LNCAP (cell line): ENCODE results near the gene GAGE12F.
"Not testable (repeated sequence)": the region's sequence is repeated elsewhere in the genome, so short reads cannot be mapped to it uniquely, and the experiment has no call there.

Source experiments
- TF ChIP-seq, protein P1 (sequence below): fragments of 450-650 bp; IDR thresholded peaks from 2 replicates; pipeline ENCODE4 v1.5.1; 2017; ENCODE audit warnings: mild to moderate bottlenecking

Gene GAGE12F, protein sequence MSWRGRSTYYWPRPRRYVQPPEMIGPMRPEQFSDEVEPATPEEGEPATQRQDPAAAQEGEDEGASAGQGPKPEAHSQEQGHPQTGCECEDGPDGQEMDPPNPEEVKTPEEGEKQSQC

DNA sequence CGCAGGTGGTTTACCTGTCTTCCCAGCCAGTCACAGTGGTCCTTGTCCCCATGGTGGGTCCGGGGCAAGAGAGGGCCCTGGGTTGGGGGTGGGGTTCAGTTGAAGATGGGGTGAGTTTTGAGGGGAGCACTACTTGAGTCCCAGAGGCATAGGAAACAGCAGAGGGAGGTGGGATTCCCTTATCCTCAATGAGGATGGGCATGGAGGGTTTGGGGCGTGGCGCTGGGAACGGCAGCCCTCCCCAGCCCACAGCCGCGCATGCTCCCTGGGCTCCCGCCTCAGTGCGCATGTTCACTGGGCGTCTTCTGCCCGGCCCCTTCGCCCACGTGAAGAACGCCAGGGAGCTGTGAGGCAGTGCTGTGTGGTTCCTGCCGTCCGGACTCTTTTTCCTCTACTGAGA lies at the start of gene GAGE12F:
Gene GAGE12F, plus strand, starts transcription at position 301 of the 400 bp plus-strand sequence. CDS start 1,155 bp downstream, outside the sequence.
- TF ChIP-seq, protein P1, sequence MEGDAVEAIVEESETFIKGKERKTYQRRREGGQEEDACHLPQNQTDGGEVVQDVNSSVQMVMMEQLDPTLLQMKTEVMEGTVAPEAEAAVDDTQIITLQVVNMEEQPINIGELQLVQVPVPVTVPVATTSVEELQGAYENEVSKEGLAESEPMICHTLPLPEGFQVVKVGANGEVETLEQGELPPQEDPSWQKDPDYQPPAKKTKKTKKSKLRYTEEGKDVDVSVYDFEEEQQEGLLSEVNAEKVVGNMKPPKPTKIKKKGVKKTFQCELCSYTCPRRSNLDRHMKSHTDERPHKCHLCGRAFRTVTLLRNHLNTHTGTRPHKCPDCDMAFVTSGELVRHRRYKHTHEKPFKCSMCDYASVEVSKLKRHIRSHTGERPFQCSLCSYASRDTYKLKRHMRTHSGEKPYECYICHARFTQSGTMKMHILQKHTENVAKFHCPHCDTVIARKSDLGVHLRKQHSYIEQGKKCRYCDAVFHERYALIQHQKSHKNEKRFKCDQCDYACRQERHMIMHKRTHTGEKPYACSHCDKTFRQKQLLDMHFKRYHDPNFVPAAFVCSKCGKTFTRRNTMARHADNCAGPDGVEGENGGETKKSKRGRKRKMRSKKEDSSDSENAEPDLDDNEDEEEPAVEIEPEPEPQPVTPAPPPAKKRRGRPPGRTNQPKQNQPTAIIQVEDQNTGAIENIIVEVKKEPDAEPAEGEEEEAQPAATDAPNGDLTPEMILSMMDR = not testable (repeated sequence)

DNA sequence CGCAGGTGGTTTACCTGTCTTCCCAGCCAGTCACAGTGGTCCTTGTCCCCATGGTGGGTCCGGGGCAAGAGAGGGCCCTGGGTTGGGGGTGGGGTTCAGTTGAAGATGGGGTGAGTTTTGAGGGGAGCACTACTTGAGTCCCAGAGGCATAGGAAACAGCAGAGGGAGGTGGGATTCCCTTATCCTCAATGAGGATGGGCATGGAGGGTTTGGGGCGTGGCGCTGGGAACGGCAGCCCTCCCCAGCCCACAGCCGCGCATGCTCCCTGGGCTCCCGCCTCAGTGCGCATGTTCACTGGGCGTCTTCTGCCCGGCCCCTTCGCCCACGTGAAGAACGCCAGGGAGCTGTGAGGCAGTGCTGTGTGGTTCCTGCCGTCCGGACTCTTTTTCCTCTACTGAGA lies 28.8 kb upstream of the GAGE12F start, which contains the start of gene GAGE12C:
Gene GAGE12C, plus strand, starts transcription at position 301 of the 400 bp plus-strand sequence. CDS start 1,155 bp downstream, outside the sequence.
- TF ChIP-seq, protein P1 = not testable (repeated sequence)

DNA sequence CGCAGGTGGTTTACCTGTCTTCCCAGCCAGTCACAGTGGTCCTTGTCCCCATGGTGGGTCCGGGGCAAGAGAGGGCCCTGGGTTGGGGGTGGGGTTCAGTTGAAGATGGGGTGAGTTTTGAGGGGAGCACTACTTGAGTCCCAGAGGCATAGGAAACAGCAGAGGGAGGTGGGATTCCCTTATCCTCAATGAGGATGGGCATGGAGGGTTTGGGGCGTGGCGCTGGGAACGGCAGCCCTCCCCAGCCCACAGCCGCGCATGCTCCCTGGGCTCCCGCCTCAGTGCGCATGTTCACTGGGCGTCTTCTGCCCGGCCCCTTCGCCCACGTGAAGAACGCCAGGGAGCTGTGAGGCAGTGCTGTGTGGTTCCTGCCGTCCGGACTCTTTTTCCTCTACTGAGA lies 19.2 kb upstream of the GAGE12F start, which contains the start of gene GAGE12D:
Gene GAGE12D, plus strand, starts transcription at position 301 of the 400 bp plus-strand sequence. CDS start 1,155 bp downstream, outside the sequence.
- TF ChIP-seq, protein P1 = not testable (repeated sequence)

DNA sequence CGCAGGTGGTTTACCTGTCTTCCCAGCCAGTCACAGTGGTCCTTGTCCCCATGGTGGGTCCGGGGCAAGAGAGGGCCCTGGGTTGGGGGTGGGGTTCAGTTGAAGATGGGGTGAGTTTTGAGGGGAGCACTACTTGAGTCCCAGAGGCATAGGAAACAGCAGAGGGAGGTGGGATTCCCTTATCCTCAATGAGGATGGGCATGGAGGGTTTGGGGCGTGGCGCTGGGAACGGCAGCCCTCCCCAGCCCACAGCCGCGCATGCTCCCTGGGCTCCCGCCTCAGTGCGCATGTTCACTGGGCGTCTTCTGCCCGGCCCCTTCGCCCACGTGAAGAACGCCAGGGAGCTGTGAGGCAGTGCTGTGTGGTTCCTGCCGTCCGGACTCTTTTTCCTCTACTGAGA lies 9.7 kb upstream of the GAGE12F start, which contains the start of gene GAGE12E:
Gene GAGE12E, plus strand, starts transcription at position 301 of the 400 bp plus-strand sequence. CDS start 1,155 bp downstream, outside the sequence.
- TF ChIP-seq, protein P1 = not testable (repeated sequence)

DNA sequence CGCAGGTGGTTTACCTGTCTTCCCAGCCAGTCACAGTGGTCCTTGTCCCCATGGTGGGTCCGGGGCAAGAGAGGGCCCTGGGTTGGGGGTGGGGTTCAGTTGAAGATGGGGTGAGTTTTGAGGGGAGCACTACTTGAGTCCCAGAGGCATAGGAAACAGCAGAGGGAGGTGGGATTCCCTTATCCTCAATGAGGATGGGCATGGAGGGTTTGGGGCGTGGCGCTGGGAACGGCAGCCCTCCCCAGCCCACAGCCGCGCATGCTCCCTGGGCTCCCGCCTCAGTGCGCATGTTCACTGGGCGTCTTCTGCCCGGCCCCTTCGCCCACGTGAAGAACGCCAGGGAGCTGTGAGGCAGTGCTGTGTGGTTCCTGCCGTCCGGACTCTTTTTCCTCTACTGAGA lies 9.5 kb downstream of the GAGE12F start, which contains the start of gene GAGE12G:
Gene GAGE12G, plus strand, starts transcription at position 301 of the 400 bp plus-strand sequence. CDS start 1,155 bp downstream, outside the sequence.
- TF ChIP-seq, protein P1 = not testable (repeated sequence)

DNA sequence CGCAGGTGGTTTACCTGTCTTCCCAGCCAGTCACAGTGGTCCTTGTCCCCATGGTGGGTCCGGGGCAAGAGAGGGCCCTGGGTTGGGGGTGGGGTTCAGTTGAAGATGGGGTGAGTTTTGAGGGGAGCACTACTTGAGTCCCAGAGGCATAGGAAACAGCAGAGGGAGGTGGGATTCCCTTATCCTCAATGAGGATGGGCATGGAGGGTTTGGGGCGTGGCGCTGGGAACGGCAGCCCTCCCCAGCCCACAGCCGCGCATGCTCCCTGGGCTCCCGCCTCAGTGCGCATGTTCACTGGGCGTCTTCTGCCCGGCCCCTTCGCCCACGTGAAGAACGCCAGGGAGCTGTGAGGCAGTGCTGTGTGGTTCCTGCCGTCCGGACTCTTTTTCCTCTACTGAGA lies 19.0 kb downstream of the GAGE12F start, which contains the start of gene GAGE12H:
Gene GAGE12H, plus strand, starts transcription at position 301 of the 400 bp plus-strand sequence. CDS start 1,155 bp downstream, outside the sequence.
- TF ChIP-seq, protein P1 = not testable (repeated sequence)

DNA sequence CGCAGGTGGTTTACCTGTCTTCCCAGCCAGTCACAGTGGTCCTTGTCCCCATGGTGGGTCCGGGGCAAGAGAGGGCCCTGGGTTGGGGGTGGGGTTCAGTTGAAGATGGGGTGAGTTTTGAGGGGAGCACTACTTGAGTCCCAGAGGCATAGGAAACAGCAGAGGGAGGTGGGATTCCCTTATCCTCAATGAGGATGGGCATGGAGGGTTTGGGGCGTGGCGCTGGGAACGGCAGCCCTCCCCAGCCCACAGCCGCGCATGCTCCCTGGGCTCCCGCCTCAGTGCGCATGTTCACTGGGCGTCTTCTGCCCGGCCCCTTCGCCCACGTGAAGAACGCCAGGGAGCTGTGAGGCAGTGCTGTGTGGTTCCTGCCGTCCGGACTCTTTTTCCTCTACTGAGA lies 28.6 kb downstream of the GAGE12F start, which contains the start of gene GAGE2A:
Gene GAGE2A, plus strand, starts transcription at position 301 of the 400 bp plus-strand sequence. CDS start 1,155 bp downstream, outside the sequence.
- TF ChIP-seq, protein P1 = not testable (repeated sequence)
